ENCODE measurements around the gene PSMD14.

PSMD14 gene

GRCh38 chr2:161426922-161427663 lies 118.9 kb downstream of the PSMD14 start:
- DNase-seq (ENCODE audit: low spot score in 2 of 2) = no peak
- no peak for ATAC-seq (replicated peaks; ENCODE audit: extremely low read depth, poor library complexity, severe bottlenecking)
- peaks cover 9% of the 10 kb centered on the region for H3K36me3 Mint-ChIP-seq (ENCODE audit: insufficient read depth)
- peaks cover 87% of the 10 kb centered on the region for H3K27me3 Mint-ChIP-seq
- H3K27ac Mint-ChIP-seq (ENCODE audit: low read depth) = no peak overlapping the region
- H3K4me3 Mint-ChIP-seq = peak overlapping the region; percentile 37
- H3K9me3 Mint-ChIP-seq = no peaks in the 10 kb centered on the region
- peaks cover 19% of the 10 kb centered on the region for H3K4me1 Mint-ChIP-seq

DNA sequence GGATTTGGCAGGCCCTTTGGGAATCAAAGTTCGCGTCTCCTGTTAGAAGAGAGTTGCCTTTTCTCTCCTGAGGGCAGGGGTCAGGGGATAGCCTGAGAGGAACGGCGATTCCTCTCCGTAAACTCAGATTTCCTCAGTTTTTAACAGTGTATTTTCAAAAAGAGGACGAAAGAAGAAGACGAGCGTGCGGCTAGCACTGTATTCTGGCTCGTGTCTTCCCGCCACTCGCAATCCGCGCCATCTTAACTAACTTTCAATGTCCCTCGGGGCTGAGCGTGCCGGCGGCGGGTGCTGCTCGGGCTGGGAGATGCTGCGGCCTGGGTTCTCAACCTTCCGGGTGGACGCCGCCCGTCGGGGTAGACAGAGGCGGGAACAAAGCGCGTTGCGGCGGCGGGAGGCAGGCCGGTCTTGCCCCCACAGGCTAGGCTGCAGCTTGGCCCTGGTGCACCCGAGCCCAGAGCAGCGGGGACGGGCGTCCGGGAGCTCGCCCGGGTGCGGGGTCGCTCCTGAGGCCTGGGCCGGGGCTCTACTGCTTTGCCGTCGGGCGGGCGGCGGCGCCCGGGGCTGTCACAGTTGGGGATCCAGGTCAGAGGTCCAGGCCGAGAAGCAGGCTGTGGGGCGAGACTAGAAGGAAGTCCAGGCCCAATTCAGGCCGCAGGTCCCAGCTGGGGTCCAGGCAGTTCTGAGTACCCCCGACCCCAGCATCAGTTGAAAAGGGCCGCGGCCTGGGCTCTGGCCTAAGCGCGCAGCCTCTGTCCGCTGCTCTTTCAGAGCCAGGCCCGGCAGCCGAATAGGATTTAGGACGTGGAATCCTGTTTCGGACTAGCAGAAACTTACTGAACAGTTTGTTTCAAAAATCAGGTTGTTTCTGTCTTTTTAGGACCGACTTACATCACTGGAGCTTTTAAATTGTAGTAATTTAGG lies 119.7 kb downstream of the PSMD14 start:
- no peaks in the 10 kb centered on the region for H3K9me3 Mint-ChIP-seq
- H3K27me3 Mint-ChIP-seq = peaks cover 86% of the 10 kb centered on the region
- no peak overlapping the region for H3K27ac Mint-ChIP-seq (ENCODE audit: low read depth)
- ATAC-seq (replicated peaks; ENCODE audit: extremely low read depth, poor library complexity, severe bottlenecking) = no peak
- H3K36me3 Mint-ChIP-seq (ENCODE audit: insufficient read depth) = peaks cover 9% of the 10 kb centered on the region
- peak overlapping the region; percentile 37 for H3K4me3 Mint-ChIP-seq
- DNase-seq (ENCODE audit: low spot score in 2 of 2) = no peak
- peaks cover 19% of the 10 kb centered on the region for H3K4me1 Mint-ChIP-seq

DNA sequence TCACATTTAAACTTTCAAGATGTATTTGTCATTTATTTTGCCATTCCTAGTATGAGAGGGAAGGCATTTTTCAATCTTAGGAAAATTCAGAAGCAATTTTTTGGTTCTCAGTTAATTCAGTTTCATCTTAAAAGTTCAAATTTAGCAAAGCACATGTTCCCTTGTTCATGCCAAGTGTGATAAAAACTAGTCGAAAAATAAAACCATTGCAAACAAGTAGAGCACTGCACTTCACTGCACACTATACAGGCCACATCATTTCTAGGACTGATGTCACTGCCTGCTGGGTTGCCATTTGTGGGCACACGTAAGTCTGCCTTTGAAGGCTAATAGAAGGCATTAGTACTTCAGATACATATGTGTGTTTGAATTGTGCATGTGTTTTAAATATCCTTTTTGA lies 122.2 kb downstream of the PSMD14 start:
- no peaks in the 10 kb centered on the region for H3K9me3 Mint-ChIP-seq

GRCh38 chr2:161432107-161432506 lies 123.9 kb downstream of the PSMD14 start:
- Mint-ChIP-seq H3K27ac (ENCODE audit: low read depth) (no peak overlapping the region), H3K27me3 (peaks cover 72% of the 10 kb centered on the region), H3K4me1 (peaks cover 6% of the 10 kb centered on the region), H3K4me3 (no peak overlapping the region), H3K9me3 (no peaks in the 10 kb centered on the region), H3K36me3 (ENCODE audit: insufficient read depth) (peaks cover 3% of the 10 kb centered on the region)
- ATAC-seq (replicated peaks; ENCODE audit: extremely low read depth, poor library complexity, severe bottlenecking) (no peak), DNase-seq (ENCODE audit: low spot score in 2 of 2) (no peak)

More for the DNA sequence above, 122.2 kb downstream of the PSMD14 start:
- peaks cover 3% of the 10 kb centered on the region for H3K36me3 Mint-ChIP-seq (ENCODE audit: insufficient read depth)
- H3K4me1 Mint-ChIP-seq = peaks cover 8% of the 10 kb centered on the region
- DNase-seq (ENCODE audit: low spot score in 2 of 2) (no peak), ATAC-seq (replicated peaks; ENCODE audit: extremely low read depth, poor library complexity, severe bottlenecking) (no peak)
- H3K27ac Mint-ChIP-seq (ENCODE audit: low read depth) = no peak overlapping the region
- H3K4me3 Mint-ChIP-seq = no peak overlapping the region
- H3K27me3 Mint-ChIP-seq = peaks cover 84% of the 10 kb centered on the region

DNA sequence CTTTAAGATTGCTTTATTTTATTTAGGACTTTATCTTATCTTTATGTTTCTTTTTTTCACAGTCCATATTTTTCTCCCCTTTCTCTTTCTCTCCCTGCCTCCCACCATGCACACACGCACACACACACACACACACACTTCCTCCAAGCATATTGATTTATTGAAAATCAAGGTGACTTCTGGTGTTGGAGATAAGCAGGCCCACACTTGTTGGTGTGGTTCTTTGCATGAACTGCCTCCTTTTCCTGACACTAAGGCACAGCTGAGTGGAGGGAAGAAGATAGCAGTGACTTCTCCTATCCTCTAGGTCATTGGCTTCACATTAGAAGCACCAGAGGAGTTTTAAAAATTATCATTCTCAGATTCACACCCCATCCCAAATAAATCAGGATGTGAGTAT lies 125.9 kb downstream of the PSMD14 start:
- Mint-ChIP-seq H3K4me3 (no peak overlapping the region), H3K27ac (ENCODE audit: low read depth) (no peak overlapping the region), H3K27me3 (peaks cover 72% of the 10 kb centered on the region), H3K36me3 (ENCODE audit: insufficient read depth) (no peaks in the 10 kb centered on the region), H3K9me3 (no peaks in the 10 kb centered on the region), H3K4me1 (no peaks in the 10 kb centered on the region)
- ATAC-seq (replicated peaks; ENCODE audit: extremely low read depth, poor library complexity, severe bottlenecking) = no peak
- no peak for DNase-seq (ENCODE audit: low spot score in 2 of 2)

DNA sequence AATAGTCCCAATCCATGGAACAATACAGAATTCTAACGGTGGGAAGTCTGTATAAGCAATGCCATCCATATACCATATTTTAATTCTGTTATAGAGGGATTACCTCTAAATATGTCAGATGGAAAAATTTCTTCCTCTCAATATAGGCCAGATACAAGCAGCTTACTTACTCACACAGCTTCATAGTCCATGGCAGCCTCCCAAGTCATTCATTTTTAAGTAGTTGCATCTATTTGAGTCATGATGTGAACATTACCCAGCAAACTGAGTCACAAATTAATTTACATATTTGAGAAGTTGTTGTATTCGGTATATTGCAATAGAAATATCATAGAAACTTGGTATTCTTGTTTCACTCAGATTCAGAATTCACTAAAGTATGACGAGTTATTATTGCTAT lies 128.2 kb downstream of the PSMD14 start:
- Mint-ChIP-seq H3K27me3 (peaks cover 55% of the 10 kb centered on the region), H3K27ac (ENCODE audit: low read depth) (no peak overlapping the region)
- no peak for ATAC-seq (replicated peaks; ENCODE audit: extremely low read depth, poor library complexity, severe bottlenecking)

DNA sequence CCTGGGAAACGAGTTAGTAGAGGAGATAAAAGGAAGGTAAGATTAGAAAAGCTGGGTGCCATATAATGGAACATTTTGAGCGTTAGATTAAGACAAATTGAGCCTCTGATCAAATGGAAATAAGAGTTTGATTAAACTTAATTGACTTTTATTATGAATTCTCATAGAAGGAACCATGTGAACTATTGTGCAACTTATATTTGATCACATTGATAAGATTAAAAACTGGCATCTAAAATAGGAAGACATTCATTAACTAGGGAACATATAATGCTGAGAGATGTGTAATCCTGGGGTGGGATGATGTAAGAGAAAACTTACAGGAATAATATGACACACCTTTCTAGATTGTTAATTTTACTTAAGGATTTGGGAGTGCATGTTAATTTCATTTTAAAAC lies 130.4 kb downstream of the PSMD14 start:
- Mint-ChIP-seq H3K9me3 (no peaks in the 10 kb centered on the region), H3K4me3 (no peak overlapping the region), H3K27ac (ENCODE audit: low read depth) (no peak overlapping the region), H3K4me1 (no peaks in the 10 kb centered on the region), H3K27me3 (peaks cover 41% of the 10 kb centered on the region), H3K36me3 (ENCODE audit: insufficient read depth) (no peaks in the 10 kb centered on the region)
- DNase-seq (ENCODE audit: low spot score in 2 of 2) (no peak), ATAC-seq (replicated peaks; ENCODE audit: extremely low read depth, poor library complexity, severe bottlenecking) (no peak)

More for the DNA sequence above, 128.2 kb downstream of the PSMD14 start:
- Mint-ChIP-seq H3K4me3 (no peak overlapping the region), H3K36me3 (ENCODE audit: insufficient read depth) (no peaks in the 10 kb centered on the region), H3K9me3 (no peaks in the 10 kb centered on the region), H3K4me1 (no peaks in the 10 kb centered on the region)
- no peak for DNase-seq (ENCODE audit: low spot score in 2 of 2)

DNA sequence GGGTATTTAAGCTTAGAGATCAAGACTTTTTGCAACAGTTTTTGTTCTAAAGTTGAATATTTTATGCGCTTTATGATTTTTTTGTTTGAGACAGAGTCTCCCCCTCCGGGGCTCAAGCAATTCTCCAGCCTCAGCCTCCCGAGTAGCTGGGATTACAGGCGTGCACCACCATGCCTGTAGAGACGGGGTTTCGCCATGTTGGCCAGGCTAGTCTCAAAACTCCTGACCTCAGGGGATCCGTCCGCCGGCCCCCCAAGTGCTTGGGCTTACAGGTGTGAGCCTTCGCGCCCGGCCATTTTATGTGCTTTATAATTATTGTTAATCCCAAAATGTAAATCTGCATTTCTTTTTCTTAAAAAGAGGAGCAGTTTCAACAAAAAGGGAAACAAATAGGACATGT lies 136.9 kb downstream of the PSMD14 start:
- DNase-seq (ENCODE audit: low spot score in 2 of 2) = no peak
- Mint-ChIP-seq H3K27me3 (peaks cover 21% of the 10 kb centered on the region), H3K27ac (ENCODE audit: low read depth) (no peak overlapping the region), H3K4me1 (no peaks in the 10 kb centered on the region), H3K36me3 (ENCODE audit: insufficient read depth) (no peaks in the 10 kb centered on the region), H3K4me3 (no peak overlapping the region), H3K9me3 (no peaks in the 10 kb centered on the region)
- ATAC-seq (replicated peaks; ENCODE audit: extremely low read depth, poor library complexity, severe bottlenecking) = no peak

GRCh38 chr2:161448431-161448830 lies 140.2 kb downstream of the PSMD14 start:
- Mint-ChIP-seq H3K36me3 (ENCODE audit: insufficient read depth) (no peaks in the 10 kb centered on the region), H3K4me1 (no peaks in the 10 kb centered on the region), H3K27ac (ENCODE audit: low read depth) (no peak overlapping the region), H3K27me3 (peaks cover 26% of the 10 kb centered on the region), H3K4me3 (no peak overlapping the region), H3K9me3 (no peaks in the 10 kb centered on the region)
- DNase-seq (ENCODE audit: low spot score in 2 of 2) = no peak
- no peak for ATAC-seq (replicated peaks; ENCODE audit: extremely low read depth, poor library complexity, severe bottlenecking)

All from central memory CD8-positive, alpha-beta T cell (primary cell).